GM18499 (cell line): ENCODE measurements around the gene ARHGAP23.
"Not testable (repeated sequence)": the region's sequence is repeated elsewhere in the genome, so short reads cannot be mapped to it uniquely, and the experiment has no call there.

Source experiments
- ATAC-seq: cut with Tn5 transposase; IDR thresholded peaks from one replicate; pipeline ENCODE4 v1.9.1; 2021; ENCODE audit warnings: moderate number of reproducible peaks; ENCODE audit not compliant: insufficient read depth, unreplicated experiment

ARHGAP23 gene

DNA sequence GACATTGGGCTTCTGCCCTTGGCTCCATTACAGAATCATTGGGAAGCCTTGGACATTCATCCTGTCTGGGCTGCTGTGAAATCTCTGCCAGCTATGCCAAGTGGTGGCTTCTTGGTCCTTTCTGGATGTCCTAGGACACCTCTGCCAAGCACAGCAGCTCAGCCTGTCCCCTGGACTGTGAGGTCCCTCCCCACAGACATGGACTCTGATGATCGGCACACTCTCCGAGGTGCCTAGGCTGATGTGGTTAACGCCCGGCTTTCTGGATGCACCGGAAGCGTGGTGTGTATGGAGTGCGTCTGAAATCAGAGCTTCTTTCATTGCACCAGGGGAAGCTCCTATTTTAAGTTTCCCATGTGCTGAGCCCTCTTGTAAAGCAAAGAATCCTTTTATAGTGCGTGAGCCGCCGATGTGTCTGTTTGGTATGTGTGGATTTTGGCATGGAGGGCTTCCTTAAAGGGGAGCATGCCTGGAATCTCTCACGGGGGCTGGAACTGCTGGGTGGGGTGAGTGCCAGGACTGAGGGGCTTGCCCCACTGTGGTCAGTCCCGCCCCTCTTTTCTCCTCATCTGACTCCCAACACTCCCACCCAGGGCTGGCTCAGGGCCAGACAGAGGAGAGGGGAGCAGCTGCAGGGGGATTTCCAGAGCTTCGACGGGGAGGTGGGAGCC, 7.0 kb upstream of the ARHGAP23 start:
- ATAC-seq, result no peak

GRCh38 chr17:38421871-38422827, 6.1 kb upstream of the ARHGAP23 start:
- no peak for ATAC-seq

GRCh38 chr17:38424297-38424972, 3.8 kb upstream of the ARHGAP23 start:
- ATAC-seq, result no peak

DNA sequence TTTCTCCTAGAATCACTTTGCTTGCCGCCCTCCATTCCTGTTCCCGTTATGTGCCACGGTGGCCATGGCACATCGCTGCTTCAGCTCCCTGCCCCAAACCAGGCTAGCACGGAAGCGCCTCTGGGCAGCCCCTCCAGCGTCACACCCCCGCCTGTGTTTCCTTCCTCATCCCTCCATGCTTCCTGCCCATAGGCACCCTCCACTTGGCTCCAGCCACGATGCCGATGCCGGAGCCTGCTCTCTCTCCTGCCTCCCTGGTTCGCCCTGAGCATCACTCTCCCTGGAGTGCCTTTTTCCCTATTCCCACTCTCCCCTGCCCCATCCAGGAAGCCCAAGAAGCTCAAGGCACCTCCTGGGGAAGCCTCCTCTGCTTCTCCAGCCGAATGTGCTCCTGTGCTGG, 3.2 kb upstream of the ARHGAP23 start:
- no peak for ATAC-seq

GRCh38 chr17:38425744-38426143, 2.5 kb upstream of the ARHGAP23 start:
- no peak for ATAC-seq

DNA sequence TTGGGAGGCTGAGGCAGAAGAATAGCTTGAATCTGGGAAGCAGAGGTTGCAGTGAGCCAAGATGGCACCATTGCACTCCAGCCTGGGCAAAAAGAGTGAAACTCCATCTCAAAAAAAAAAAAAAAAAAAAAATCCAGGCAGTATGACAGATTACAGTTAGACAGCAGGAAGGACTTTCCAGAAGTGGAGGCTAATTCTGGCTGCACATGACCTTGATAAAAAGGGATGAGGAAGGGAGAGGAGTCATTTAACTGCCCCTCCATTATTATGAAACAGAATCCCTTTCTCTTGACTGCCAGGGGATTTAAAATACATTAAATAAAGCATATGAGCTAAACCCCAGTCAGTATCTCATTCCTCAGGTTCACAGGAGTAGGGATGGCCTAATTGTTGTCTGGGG, 1.8 kb upstream of the ARHGAP23 start:
- ATAC-seq, result no peak

- ATAC-seq, result no peak
Observed at GRCh38 chr17:38427160-38427949, 909 bp upstream of the ARHGAP23 start.

DNA sequence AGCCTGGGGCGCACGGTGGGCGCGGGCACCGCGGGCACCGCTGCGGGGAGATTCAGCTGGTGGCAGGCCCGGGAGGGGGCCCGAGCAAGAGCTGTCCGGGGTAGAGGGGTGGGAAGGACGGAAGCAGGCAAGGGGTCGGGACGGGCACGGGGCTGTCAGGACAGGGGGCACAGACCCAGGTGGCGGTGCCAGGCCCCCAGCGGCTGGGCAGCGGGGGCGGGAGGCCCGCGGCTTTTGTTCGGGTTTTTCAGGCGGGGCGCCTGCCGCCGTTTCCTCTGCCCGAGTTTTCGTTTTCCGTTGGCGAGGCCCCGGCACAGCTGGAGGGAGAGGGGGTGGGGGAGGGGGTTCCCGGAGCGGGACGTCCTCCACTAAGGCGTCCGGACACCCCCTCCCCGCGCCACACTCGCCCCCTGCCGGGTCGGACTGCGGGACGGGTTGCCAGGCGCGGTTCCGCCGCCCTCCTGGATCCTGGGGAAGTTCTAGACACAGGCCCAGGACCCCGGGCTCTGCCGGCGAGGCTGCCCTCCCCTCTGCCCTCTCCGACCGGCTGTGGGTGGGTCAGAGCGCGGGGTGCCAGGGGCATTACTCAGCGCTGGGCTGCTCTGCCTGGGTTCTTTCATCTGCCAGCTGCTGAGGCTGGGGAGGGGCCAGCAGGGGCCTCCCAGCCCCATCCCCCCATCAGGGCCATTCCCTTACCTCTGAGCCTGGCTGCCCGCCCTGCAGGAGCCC, 543 bp downstream of the ARHGAP23 start:
- ATAC-seq, result no peak

GRCh38 chr17:38429476-38430100, 1.3 kb downstream of the ARHGAP23 start:
- no peak for ATAC-seq

- ATAC-seq, result no peak
Observed at GRCh38 chr17:38430316-38430715, 2.1 kb downstream of the ARHGAP23 start.

DNA sequence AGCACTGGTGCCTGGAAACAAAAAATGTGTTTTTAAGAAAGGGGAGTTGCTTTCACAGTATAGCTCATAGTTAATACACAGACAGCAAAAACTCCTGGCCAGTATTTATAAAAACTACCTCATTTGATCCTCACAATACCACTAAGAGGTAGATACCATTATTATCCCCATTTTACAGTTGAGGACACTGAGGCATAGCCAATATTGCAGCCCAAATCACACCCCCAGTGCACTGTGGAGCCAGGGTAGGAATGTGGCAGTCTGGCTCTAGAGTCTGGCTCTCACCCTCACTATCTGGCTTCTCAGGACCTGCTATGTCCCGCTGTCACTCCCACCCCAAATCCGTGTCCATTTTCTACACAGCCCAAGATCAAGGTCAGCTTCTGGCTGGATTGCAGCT, 2.6 kb downstream of the ARHGAP23 start:
- ATAC-seq, result no peak

DNA sequence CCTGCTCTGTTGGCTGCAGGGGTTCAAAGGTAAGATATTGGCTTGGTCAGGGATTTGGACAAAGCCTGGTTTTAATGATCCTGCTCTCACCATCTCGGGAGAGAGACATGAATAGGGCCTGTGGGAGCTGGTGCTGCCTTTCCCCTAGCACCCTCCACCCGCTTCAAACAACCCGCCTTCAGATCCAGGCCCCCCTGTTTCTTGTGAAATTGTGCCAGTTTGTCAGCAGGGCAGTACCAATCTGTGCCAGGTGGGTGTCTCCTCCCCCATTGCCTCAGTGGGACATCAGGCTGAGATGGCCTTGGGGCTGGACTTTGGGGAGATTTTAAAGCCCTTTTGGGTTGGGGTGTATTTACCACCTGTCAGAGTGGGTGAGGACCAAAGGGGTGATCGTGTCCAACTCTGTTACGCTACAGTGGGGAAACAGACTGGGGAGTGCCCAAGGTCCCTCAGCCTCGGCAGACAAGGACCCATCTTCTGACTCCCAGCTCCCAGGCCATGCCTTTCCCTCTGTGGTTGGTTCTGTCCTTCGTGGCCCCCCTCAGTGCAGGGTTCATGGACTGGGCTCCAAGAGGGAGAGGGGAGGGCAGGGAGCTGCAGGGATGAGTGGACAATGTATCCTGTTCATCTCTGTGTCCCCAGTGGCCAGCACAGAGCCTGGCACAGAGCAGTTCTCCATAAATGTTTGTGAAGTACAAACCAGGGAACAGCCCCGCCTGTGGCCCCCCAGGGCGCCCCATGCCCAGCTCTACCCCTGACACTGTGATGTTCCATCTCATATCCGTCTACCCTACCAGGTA, 3.3 kb downstream of the ARHGAP23 start:
- no peak for ATAC-seq

- ATAC-seq, result no peak
Observed at GRCh38 chr17:38434178-38434665, 6.0 kb downstream of the ARHGAP23 start.

DNA sequence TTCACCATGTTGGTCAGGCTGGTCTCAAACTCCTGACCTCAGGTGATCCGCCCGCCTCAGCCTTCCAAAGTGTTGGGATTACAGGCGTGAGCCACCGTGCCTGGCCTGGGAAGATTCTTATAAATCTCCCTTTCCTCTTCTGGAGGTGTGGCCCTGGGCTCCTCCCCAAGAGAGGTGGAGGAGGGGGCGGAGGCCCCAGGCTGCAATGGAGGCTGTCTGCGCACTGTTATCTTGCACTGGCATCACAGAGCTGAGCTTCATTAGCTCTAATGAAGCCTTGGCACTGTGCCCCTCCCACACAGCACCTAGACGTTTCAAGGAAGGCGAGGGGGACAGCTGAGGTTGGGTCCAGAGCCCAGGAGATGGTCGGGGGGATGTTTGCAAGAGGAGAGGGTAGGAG, 7.5 kb downstream of the ARHGAP23 start:
- no peak for ATAC-seq

- ATAC-seq, result no peak
Observed at GRCh38 chr17:38436386-38436785, 8.1 kb downstream of the ARHGAP23 start.

DNA sequence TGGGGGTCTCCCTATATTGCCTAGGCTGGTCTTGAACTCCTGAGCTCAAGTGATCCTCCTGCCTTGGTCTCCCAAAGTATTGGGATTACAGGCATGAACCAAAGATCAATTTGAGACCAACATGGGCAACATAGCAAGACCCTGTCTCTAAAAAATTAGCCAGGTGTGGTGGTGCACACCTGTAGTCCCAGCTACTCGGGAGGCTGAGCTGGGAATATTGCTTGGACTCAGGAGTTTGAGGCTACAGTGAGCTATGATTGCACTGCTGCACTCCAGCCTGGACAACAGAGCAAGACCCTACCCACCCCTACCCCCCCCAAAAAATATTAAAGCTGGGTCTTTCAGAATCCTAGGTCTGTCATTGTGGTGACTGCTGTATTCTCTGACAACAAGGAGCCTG, 9.0 kb downstream of the ARHGAP23 start:
- ATAC-seq, result not testable (repeated sequence)

DNA sequence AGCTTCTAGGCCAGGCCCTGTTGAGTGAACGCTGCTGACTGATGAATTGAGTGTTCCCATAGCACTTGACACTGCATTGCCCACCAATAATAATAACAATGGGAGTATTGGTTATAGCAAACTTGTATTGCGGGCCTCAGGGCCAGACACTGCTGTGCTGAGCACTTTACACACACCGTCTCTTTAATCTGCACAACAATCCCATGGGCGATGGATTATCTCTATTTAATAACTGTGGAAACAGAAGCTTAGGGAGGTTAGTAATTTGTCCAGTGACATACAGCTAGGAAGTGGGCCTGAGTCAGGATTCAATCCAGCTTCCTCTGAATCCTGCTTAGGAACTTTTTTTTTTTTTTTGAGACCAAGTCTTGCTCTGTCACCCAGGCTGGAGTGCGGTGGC, 11.2 kb downstream of the ARHGAP23 start:
- ATAC-seq, result no peak
